DOHH2 (cell line): ENCODE measurements around the gene TMEM54.

ENCODE experiments used
- H3F3A ChIP-seq: fragments of 200-600 bp; sonication (generic), shearing (Covaris generic); 2 replicates; pipeline ENCODE4 v1.6.0; 2016; ENCODE audit warnings: antibody characterized with exemption, mild to moderate bottlenecking; ENCODE audit not compliant: control insufficient read depth, insufficient read depth
- H3K27ac ChIP-seq: fragments of 200-600 bp; sonication (generic); 2 replicates; pipeline ENCODE4 v1.5.1; 2014; ENCODE audit warnings: low read depth, mild to moderate bottlenecking, low read length, moderate library complexity
- H3K27me3 ChIP-seq: fragments of 200-600 bp; sonication (generic); 2 replicates; pipeline ENCODE4 v1.6.1; 2014; ENCODE audit warnings: mild to moderate bottlenecking, low read length, mixed read lengths; ENCODE audit not compliant: control insufficient read depth
- H3K36me3 ChIP-seq: fragments of 200-600 bp; sonication (generic); 2 replicates; pipeline ENCODE4 v1.6.1; 2014; ENCODE audit warnings: mild to moderate bottlenecking, low read length, moderate library complexity, mixed read lengths; ENCODE audit not compliant: control insufficient read depth
- H3K4me1 ChIP-seq: fragments of 200-600 bp; sonication (generic); 2 replicates; pipeline ENCODE4 v1.6.1; 2014; ENCODE audit warnings: mild to moderate bottlenecking, low read length, mixed read lengths; ENCODE audit not compliant: control insufficient read depth
- H3K4me2 ChIP-seq: fragments of 200-600 bp; sonication (generic); 2 replicates; pipeline ENCODE4 v1.6.0; 2014; ENCODE audit warnings: mild to moderate bottlenecking, low read length, moderate library complexity
- H3K4me3 ChIP-seq: fragments of 200-600 bp; sonication (generic); 2 replicates; pipeline ENCODE4 v1.5.1; 2014; ENCODE audit warnings: mild to moderate bottlenecking, low read length, mixed read lengths
- H3K79me2 ChIP-seq: fragments of 200-600 bp; sonication (generic); 2 replicates; pipeline ENCODE4 v1.6.1; 2014; ENCODE audit warnings: mild to moderate bottlenecking, low read length, mixed read lengths; ENCODE audit not compliant: control insufficient read depth
- H3K9me2 ChIP-seq: fragments of 200-600 bp; sonication (generic); replicated peaks from 2 replicates; pipeline ENCODE4 v1.6.1; 2014; ENCODE audit warnings: mild to moderate bottlenecking, low read length, mixed read lengths; ENCODE audit not compliant: control insufficient read depth
- H3K9me3 ChIP-seq: fragments of 200-600 bp; sonication (generic); 2 replicates; pipeline ENCODE4 v1.6.1; 2014; ENCODE audit warnings: antibody characterized with exemption, low read length, mixed read lengths; ENCODE audit not compliant: control insufficient read depth, insufficient read depth
- H4K20me1 ChIP-seq: fragments of 200-600 bp; sonication (generic); 2 replicates; pipeline ENCODE4 v1.6.0; 2014; ENCODE audit warnings: low read depth, mild to moderate bottlenecking, antibody characterized with exemption, low read length, moderate library complexity; ENCODE audit not compliant: control insufficient read depth, insufficient read depth
- EZH2phosphoT487 ChIP-seq: fragments of 200-600 bp; sonication (generic); IDR thresholded peaks from 2 replicates; pipeline ENCODE4 v1.6.1; 2017; ENCODE audit warnings: borderline replicate concordance, mild to moderate bottlenecking, antibody characterized with exemption, low read length, moderate library complexity, mixed read lengths
- TF ChIP-seq, protein P1 (sequence below): fragments of 200-600 bp; sonication (generic); IDR thresholded peaks from one replicate; pipeline ENCODE4 v1.5.1; 2014; ENCODE audit warnings: antibody characterized with exemption, mild to moderate bottlenecking, low read depth, low read length; ENCODE audit not compliant: poor library complexity, severe bottlenecking

TMEM54 gene

DNA sequence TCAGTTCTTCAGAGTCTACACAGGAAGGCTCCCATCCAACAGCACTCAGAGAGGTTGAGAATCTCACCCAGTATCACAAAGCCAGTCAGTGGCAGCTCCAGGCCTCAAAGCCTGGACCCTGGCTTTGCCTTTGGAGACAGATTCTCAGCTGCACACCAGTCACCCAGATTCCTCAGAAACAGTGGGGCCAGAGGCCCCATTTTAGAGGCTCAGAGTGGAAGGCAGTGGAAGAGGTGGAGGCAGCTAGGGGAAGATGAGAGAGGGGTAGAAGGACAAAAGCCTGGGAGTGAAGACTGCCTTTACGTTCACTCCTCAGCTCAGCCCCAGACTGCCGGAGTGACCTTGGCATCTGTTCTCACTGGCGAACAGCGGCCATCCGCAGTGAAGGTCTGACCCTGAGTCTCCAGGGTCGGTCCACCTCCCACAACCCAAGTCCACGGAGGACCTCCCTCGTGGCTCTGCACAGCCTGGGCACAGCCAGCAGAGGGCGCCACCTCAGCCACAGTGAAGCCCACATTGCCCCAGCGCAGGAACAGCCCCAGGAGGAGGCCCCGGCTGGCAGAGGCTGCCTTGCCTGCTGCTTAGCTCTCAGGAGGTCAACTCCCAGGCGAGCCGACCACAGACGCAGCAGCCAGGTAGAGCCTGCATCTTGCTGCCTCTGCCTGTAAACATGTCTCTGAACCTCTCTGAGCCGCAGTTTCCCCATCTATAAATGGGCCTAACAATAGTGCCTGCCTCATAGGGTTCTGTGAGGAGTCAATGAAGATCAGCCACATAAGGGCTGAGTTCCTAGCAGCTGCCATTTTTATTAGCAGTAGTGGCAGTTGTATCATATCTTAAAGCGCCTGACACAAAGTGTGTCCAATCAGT, 24.6 kb downstream of the TMEM54 start:
- Histone ChIP-seq H3K27ac (no peak overlapping the region), H3K4me1 (peaks cover 25% of the 10 kb centered on the region), H3K9me2 (no peaks in the 10 kb centered on the region), H3K36me3 (no peaks in the 10 kb centered on the region), H3K27me3 (peaks cover 15% of the 10 kb centered on the region), H3K79me2 (no peaks in the 10 kb centered on the region), H3K9me3 (no peaks in the 10 kb centered on the region), H3K4me3 (no peak overlapping the region), H3K4me2 (no peak overlapping the region), H4K20me1 (peaks cover 4% of the 10 kb centered on the region; the same call in 1 of the 2 replicates), H3F3A (peaks cover 3% of the 10 kb centered on the region; the same call in 1 of the 2 replicates)
- TF ChIP-seq, protein P1, sequence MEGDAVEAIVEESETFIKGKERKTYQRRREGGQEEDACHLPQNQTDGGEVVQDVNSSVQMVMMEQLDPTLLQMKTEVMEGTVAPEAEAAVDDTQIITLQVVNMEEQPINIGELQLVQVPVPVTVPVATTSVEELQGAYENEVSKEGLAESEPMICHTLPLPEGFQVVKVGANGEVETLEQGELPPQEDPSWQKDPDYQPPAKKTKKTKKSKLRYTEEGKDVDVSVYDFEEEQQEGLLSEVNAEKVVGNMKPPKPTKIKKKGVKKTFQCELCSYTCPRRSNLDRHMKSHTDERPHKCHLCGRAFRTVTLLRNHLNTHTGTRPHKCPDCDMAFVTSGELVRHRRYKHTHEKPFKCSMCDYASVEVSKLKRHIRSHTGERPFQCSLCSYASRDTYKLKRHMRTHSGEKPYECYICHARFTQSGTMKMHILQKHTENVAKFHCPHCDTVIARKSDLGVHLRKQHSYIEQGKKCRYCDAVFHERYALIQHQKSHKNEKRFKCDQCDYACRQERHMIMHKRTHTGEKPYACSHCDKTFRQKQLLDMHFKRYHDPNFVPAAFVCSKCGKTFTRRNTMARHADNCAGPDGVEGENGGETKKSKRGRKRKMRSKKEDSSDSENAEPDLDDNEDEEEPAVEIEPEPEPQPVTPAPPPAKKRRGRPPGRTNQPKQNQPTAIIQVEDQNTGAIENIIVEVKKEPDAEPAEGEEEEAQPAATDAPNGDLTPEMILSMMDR, result peak; percentile 97
- TF ChIP-seq EZH2phosphoT487, result no peak

- no peak overlapping the region for H3K27ac ChIP-seq
- no peak overlapping the region for H3K4me2 ChIP-seq
- no peaks in the 10 kb centered on the region for H3K9me2 ChIP-seq
- H3K4me1 ChIP-seq, result peaks cover 28% of the 10 kb centered on the region
- H3K4me3 ChIP-seq, result no peak overlapping the region
- no peaks in the 10 kb centered on the region for H3K79me2 ChIP-seq
- H3K36me3 ChIP-seq, result no peaks in the 10 kb centered on the region
- H3K27me3 ChIP-seq, result peaks cover 25% of the 10 kb centered on the region
- H4K20me1 ChIP-seq, result peaks cover 6% of the 10 kb centered on the region; the same call in 1 of the 2 replicates
- no peak for TF ChIP-seq EZH2phosphoT487
- TF ChIP-seq, protein P1, result no peak
- peaks cover 3% of the 10 kb centered on the region; the same call in 1 of the 2 replicates for H3F3A ChIP-seq
- no peaks in the 10 kb centered on the region for H3K9me3 ChIP-seq
Measured at GRCh38 chr1:32874860-32875752, 26.1 kb downstream of the TMEM54 start.

GRCh38 chr1:32873484-32873883, 27.7 kb downstream of the TMEM54 start:
- Histone ChIP-seq H3K4me1 (peaks cover 28% of the 10 kb centered on the region), H3K9me2 (no peaks in the 10 kb centered on the region), H3K27ac (no peak overlapping the region), H3K9me3 (no peaks in the 10 kb centered on the region), H3K27me3 (peaks cover 30% of the 10 kb centered on the region), H3F3A (peaks cover 3% of the 10 kb centered on the region; the same call in 1 of the 2 replicates), H3K36me3 (no peaks in the 10 kb centered on the region), H3K4me3 (no peak overlapping the region), H4K20me1 (peaks cover 6% of the 10 kb centered on the region; the same call in 1 of the 2 replicates), H3K79me2 (no peaks in the 10 kb centered on the region), H3K4me2 (no peak overlapping the region)
- TF ChIP-seq EZH2phosphoT487, result no peak

DNA sequence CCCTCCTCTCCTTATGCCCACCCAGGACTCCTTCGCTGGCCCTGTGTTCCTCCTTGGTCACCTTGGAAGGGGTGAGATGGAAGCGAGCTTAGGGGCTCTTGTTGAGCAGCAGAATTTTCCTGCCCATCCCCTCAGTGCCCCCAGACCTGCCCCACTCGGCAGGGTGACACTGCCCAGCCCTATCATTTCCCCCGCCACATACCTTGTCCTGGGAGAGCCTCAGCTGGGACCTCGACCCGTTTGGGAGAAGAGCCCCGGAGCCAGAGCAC, 29.1 kb downstream of the TMEM54 start:
- H3K9me3 ChIP-seq, result no peaks in the 10 kb centered on the region
- H4K20me1 ChIP-seq, result peaks cover 6% of the 10 kb centered on the region; the same call in 1 of the 2 replicates
- no peak for TF ChIP-seq EZH2phosphoT487
- TF ChIP-seq, protein P1, result no peak
- H3K79me2 ChIP-seq, result no peaks in the 10 kb centered on the region
- peaks cover 28% of the 10 kb centered on the region for H3K4me1 ChIP-seq
- H3K9me2 ChIP-seq, result no peaks in the 10 kb centered on the region
- H3K36me3 ChIP-seq, result no peaks in the 10 kb centered on the region
- peak overlapping the region; percentile 77 for H3K4me2 ChIP-seq
- H3F3A ChIP-seq, result peaks cover 3% of the 10 kb centered on the region; the same call in 1 of the 2 replicates
- peaks cover 26% of the 10 kb centered on the region for H3K27me3 ChIP-seq
- H3K4me3 ChIP-seq, result no peak overlapping the region
- H3K27ac ChIP-seq, result no peak overlapping the region
